G401 (cell line): ENCODE results near the gene PLCG1. TPM values are rescaled to one million over a fixed set of nuclear protein-coding genes. Genes with fewer than 3 reads are reported as not detected.

Source experiments
- DNase-seq: peaks from one replicate; pipeline ENCODE4 v3.0.0-alpha.2; 2015; ENCODE audit warnings: low spot score
- in situ Hi-C: cut with HindIII; loops from 2 replicates; pipeline ENCODE4 v1.10.0; 2016; ENCODE audit warnings: low sequenced_read_pairs, mixed read lengths
- total RNA-seq: library from RNA; depleted of rRNA; stranded (reverse); fragments of >200 nt; shearing (Covaris generic); gene quantifications from 2 replicates; pipeline ENCODE4 v1.2.3, GENCODE V29; 2014

The PLCG1 gene
- total RNA-seq, 1 experiment from 2014 or later, result 117 TPM

GRCh38 chr20:41175201-41175651 is 37.9 kb downstream of the PLCG1 start:
- DNase-seq, result peak; percentile 8
- in situ Hi-C loops, result no loop called here

GRCh38 chr20:41175727-41176330 is 38.5 kb downstream of the PLCG1 start:
- DNase-seq, result peak; percentile 53

GRCh38 chr20:41176711-41177552 is 39.6 kb downstream of the PLCG1 start:
- in situ Hi-C loops, result no loop called here
- DNase-seq, result peak; percentile 16

More at GRCh38 chr20:41175727-41176330, 38.5 kb downstream of the PLCG1 start:
- in situ Hi-C loops, result no loop called here

- in situ Hi-C loops, result no loop called here
- DNase-seq, result no peak
Measured at GRCh38 chr20:41177636-41178035, 40.3 kb downstream of the PLCG1 start.

- peak; percentile 9 for DNase-seq
- in situ Hi-C loops, result no loop called here
Measured at GRCh38 chr20:41178495-41178894, 41.2 kb downstream of the PLCG1 start.

GRCh38 chr20:41178904-41179432 is 41.6 kb downstream of the PLCG1 start:
- DNase-seq, result peak; percentile 64
- in situ Hi-C loops, result no loop called here

GRCh38 chr20:41179961-41180360 is 42.6 kb downstream of the PLCG1 start:
- DNase-seq, result peak; percentile 55
- in situ Hi-C loops, result no loop called here

GRCh38 chr20:41180599-41181333 is 43.4 kb downstream of the PLCG1 start:
- in situ Hi-C loops, result no loop called here
- no peak for DNase-seq

GRCh38 chr20:41181567-41181966 is 44.2 kb downstream of the PLCG1 start:
- in situ Hi-C loops, result no loop called here
- DNase-seq, result peak; percentile 70

GRCh38 chr20:41182296-41183212 is 45.2 kb downstream of the PLCG1 start:
- in situ Hi-C loops, result no loop called here

GRCh38 chr20:41183391-41183790 is 46.0 kb downstream of the PLCG1 start:
- DNase-seq, result no peak
- in situ Hi-C loops, result no loop called here

More at GRCh38 chr20:41182296-41183212, 45.2 kb downstream of the PLCG1 start:
- DNase-seq, result no peak

GRCh38 chr20:41183831-41184230 is 46.5 kb downstream of the PLCG1 start:
- in situ Hi-C loops, result no loop called here
- DNase-seq, result no peak

- peak; percentile 88 for DNase-seq
- in situ Hi-C loops, result no loop called here
Measured at GRCh38 chr20:41185013-41185757, 47.8 kb downstream of the PLCG1 start.

GRCh38 chr20:41187668-41188067 is 50.3 kb downstream of the PLCG1 start:
- no peak for DNase-seq
- in situ Hi-C loops, result no loop called here

GRCh38 chr20:41191562-41192500 is 54.5 kb downstream of the PLCG1 start:
- no peak for DNase-seq
- in situ Hi-C loops, result no loop called here

GRCh38 chr20:41192575-41192974 is 55.2 kb downstream of the PLCG1 start:
- no peak for DNase-seq
- in situ Hi-C loops, result no loop called here

- in situ Hi-C loops, result no loop called here
- DNase-seq, result no peak
Measured at GRCh38 chr20:41196653-41197225, 59.4 kb downstream of the PLCG1 start.
